Large intestine (tissue), 3 donors: ENCODE results near the gene THRSP. TPM values are rescaled to one million over a fixed set of nuclear protein-coding genes. Genes with fewer than 3 reads are reported as not detected.

Experiments
- DNase-seq, 2 donors: peaks; one replicate each; pipeline versions ENCODE4 v3.0.0 to v3.0.0-alpha.2; 2013
- H3K27ac ChIP-seq: one replicate; pipeline ENCODE4 v1.5.1; 2013; ENCODE audit warnings: low read length
- H3K27me3 ChIP-seq: 2 replicates; pipeline ENCODE4 v1.6.1; 2013; ENCODE audit warnings: low read length; ENCODE audit not compliant: control insufficient read depth, insufficient read depth
- H3K36me3 ChIP-seq: 2 replicates; pipeline ENCODE4 v1.6.1; 2013; ENCODE audit warnings: low read length; ENCODE audit not compliant: control insufficient read depth, insufficient read depth
- H3K4me1 ChIP-seq: one replicate; pipeline ENCODE4 v1.6.1; 2013; ENCODE audit warnings: low read length; ENCODE audit not compliant: control insufficient read depth, insufficient read depth
- H3K4me3 ChIP-seq: one replicate; pipeline ENCODE4 v1.5.1; 2013; ENCODE audit warnings: low read length
- H3K9me3 ChIP-seq: one replicate; pipeline ENCODE4 v1.6.1; 2013; ENCODE audit warnings: mild to moderate bottlenecking, low read depth, low read length, moderate library complexity; ENCODE audit not compliant: control insufficient read depth
- WGBS: methylation state at CpG from one replicate; pipeline ENCODE4 v1.1.5; 2013; ENCODE audit warnings: low lambda C conversion rate; ENCODE audit not compliant: insufficient coverage; 5-methylcytosine and 5-hydroxymethylcytosine counted together
- polyA plus RNA-seq: library from polyadenylated mRNA; unstranded; fragments of 120-200 nt; gene quantifications from one replicate; pipeline ENCODE4 v1.2.1, GENCODE V29; 2013

Gene THRSP
- polyA plus RNA-seq, 1 donor = 0.10 TPM

DNA sequence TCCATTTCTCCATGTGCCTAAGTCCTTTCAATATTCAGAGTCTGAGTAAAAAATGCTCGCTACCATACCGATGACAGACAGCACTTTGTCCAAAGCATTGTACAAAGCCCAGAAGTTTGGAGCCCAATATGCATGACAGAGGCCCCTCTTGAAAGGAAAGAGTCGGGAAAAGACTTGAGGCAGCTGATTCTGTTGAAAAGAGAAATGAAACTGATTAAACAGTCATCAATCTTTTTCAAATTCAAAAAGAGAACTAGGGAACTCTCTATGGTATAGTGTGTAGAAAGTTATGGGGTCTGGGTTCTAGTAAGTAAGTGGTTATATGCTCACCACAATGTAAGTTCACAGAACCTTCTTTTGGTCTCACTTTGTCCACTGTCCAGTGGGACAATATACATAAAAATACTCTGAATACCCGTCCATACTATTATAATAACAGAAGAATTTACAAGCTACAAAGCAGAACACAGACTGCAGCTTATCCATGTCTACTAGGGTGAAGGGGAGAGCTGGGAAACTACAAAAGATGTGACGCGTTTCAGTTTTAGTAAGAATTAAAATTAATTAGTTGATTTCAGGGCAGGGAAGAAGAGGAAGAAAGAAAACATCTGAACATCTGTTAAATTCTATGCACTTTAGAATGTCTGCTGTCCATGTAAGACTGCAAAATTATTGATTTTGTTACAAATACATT is 49.1 kb downstream of the THRSP start:
- peaks cover 26% of the 10 kb centered on the region for H3K36me3 ChIP-seq
- no peak overlapping the region for H3K27ac ChIP-seq
- 100% methylated on average over 4 of the region's 6 CpGs for WGBS
- H3K9me3 ChIP-seq = no peaks in the 10 kb centered on the region
- no peaks in the 10 kb centered on the region for H3K27me3 ChIP-seq
- H3K4me3 ChIP-seq = no peak overlapping the region
- no peaks in the 10 kb centered on the region for H3K4me1 ChIP-seq
- no peak for DNase-seq

Other genes starting within 250 kb of the THRSP start
- gene RSF1, start 243.1 kb upstream of the THRSP start, polyA plus RNA-seq = 32.1 TPM
- 61.4 TPM for gene AAMDC, start 242.7 kb upstream of the THRSP start, polyA plus RNA-seq
- gene INTS4, start 69.2 kb upstream of the THRSP start, polyA plus RNA-seq = 30.3 TPM
- gene KCTD14, start 40.6 kb upstream of the THRSP start, polyA plus RNA-seq = 3.1 TPM
- gene NDUFC2, start 16.0 kb downstream of the THRSP start, polyA plus RNA-seq = 164 TPM
- 35.3 TPM for gene ALG8, start 75.8 kb downstream of the THRSP start, polyA plus RNA-seq
- gene KCTD21, start 124.8 kb downstream of the THRSP start, polyA plus RNA-seq = 5.2 TPM
- 2.9 TPM for gene USP35, start 125.1 kb downstream of the THRSP start, polyA plus RNA-seq